ENCODE data around the gene RBM6.
A peak's percentile ranks its signal among the peaks of the same experiment; 100 is the strongest.
"Not testable (repeated sequence)": the region's sequence is repeated elsewhere in the genome, so short reads cannot be mapped to it uniquely, and the experiment has no call there.

Gene RBM6

GRCh38 chr3:49939858-49940666 is at the start of gene RBM6:
Gene RBM6, plus strand, starts transcription at chr3:49940150. Its CDS starts 22,492 bp downstream, at chr3:49962642.
- DNase-seq, result peak; percentile 85

GRCh38 chr3:49895791-49896190 is 44.2 kb upstream of the RBM6 start:
- DNase-seq, result no peak

- DNase-seq, result no peak
These were observed 43.6 kb upstream of the RBM6 start for GRCh38 chr3:49896345-49896744.

GRCh38 chr3:49898991-49899390 is 41.0 kb upstream of the RBM6 start:
- no peak for DNase-seq

- DNase-seq, result no peak
These were observed 40.1 kb upstream of the RBM6 start for GRCh38 chr3:49899815-49900214.

- no peak for DNase-seq
These were observed 39.3 kb upstream of the RBM6 start for GRCh38 chr3:49900491-49901153.

- no peak for DNase-seq
These were observed 38.3 kb upstream of the RBM6 start for GRCh38 chr3:49901366-49902339.

GRCh38 chr3:49902511-49903345 is 37.2 kb upstream of the RBM6 start:
- DNase-seq, result no peak

GRCh38 chr3:49903451-49904424 is 36.2 kb upstream of the RBM6 start, which contains the start of gene MST1R:
Gene MST1R, minus strand, starts transcription at chr3:49903873. Its CDS starts 264 bp downstream, at chr3:49903609.
- DNase-seq, result no peak

- DNase-seq, result not testable (repeated sequence)
These were observed 35.5 kb upstream of the RBM6 start for GRCh38 chr3:49904448-49904847.

GRCh38 chr3:49906073-49906743 is 33.7 kb upstream of the RBM6 start:
- DNase-seq, result no peak

GRCh38 chr3:49908373-49909199 is 31.4 kb upstream of the RBM6 start:
- DNase-seq, result no peak

GRCh38 chr3:49910409-49911123 is 29.4 kb upstream of the RBM6 start:
- DNase-seq, result no peak

GRCh38 chr3:49911124-49911420 is 28.9 kb upstream of the RBM6 start:
- DNase-seq, result no peak

- no peak for DNase-seq
These were observed 28.3 kb upstream of the RBM6 start for GRCh38 chr3:49911611-49912010.

GRCh38 chr3:49912881-49913281 is 27.1 kb upstream of the RBM6 start:
- peak; percentile 57 for DNase-seq

GRCh38 chr3:49914906-49915305 is 25.0 kb upstream of the RBM6 start:
- DNase-seq, result no peak

GRCh38 chr3:49916686-49917085 is 23.3 kb upstream of the RBM6 start:
- DNase-seq, result no peak
